Glutamatergic neuron (in vitro differentiated cells): ENCODE results near the gene PEX10. TPM values are rescaled to one million over a fixed set of nuclear protein-coding genes. Genes with fewer than 3 reads are reported as not detected.
A peak's percentile ranks its signal among the peaks of the same experiment; 100 is the strongest.

Source experiments
- DNase-seq: peaks from one replicate; pipeline ENCODE4 v3.0.0; 2022
- H3K27ac Mint-ChIP-seq: one replicate; pipeline ENCODE4 v1.8.0; 2020; ENCODE audit warnings: mild to moderate bottlenecking, mixed read lengths, inconsistent platforms; ENCODE audit not compliant: unreplicated experiment
- H3K27me3 Mint-ChIP-seq: one replicate; pipeline ENCODE4 v1.8.0; 2020; ENCODE audit warnings: mild to moderate bottlenecking, moderate library complexity, mixed read lengths, inconsistent platforms; ENCODE audit not compliant: unreplicated experiment
- H3K36me3 Mint-ChIP-seq: one replicate; pipeline ENCODE4 v1.8.0; 2020; ENCODE audit warnings: mild to moderate bottlenecking, mixed read lengths, inconsistent platforms; ENCODE audit not compliant: unreplicated experiment
- H3K4me1 Mint-ChIP-seq: one replicate; pipeline ENCODE4 v1.8.0; 2020; ENCODE audit warnings: mild to moderate bottlenecking, low read depth, mixed read lengths, inconsistent platforms; ENCODE audit not compliant: unreplicated experiment
- H3K4me3 Mint-ChIP-seq: one replicate; pipeline ENCODE4 v1.8.0; 2020; ENCODE audit warnings: mild to moderate bottlenecking, mixed read lengths, inconsistent platforms; ENCODE audit not compliant: unreplicated experiment
- H3K9me3 Mint-ChIP-seq: one replicate; pipeline ENCODE4 v1.8.0; 2020; ENCODE audit warnings: mild to moderate bottlenecking, moderate library complexity, mixed read lengths, inconsistent platforms; ENCODE audit not compliant: unreplicated experiment
- total RNA-seq: library from RNA; stranded (reverse); fragmentation: NEBNext Ultra II Directional; extraction: Animal tissue kit (Norgen Biotek cat#: 25700); gene quantifications from one replicate; pipeline ENCODE4 v1.2.1, GENCODE V29; 2021; ENCODE audit not compliant: unreplicated experiment
- TF ChIP-seq, protein P1 (sequence below): fragments of 200-600 bp; sonication (generic); IDR thresholded peaks from one replicate; pipeline ENCODE4 v1.5.0; 2021; ENCODE audit not compliant: partially characterized antibody, unreplicated experiment

Gene PEX10
- total RNA-seq, 1 donor from 2014 or later: 14.0 TPM

DNA sequence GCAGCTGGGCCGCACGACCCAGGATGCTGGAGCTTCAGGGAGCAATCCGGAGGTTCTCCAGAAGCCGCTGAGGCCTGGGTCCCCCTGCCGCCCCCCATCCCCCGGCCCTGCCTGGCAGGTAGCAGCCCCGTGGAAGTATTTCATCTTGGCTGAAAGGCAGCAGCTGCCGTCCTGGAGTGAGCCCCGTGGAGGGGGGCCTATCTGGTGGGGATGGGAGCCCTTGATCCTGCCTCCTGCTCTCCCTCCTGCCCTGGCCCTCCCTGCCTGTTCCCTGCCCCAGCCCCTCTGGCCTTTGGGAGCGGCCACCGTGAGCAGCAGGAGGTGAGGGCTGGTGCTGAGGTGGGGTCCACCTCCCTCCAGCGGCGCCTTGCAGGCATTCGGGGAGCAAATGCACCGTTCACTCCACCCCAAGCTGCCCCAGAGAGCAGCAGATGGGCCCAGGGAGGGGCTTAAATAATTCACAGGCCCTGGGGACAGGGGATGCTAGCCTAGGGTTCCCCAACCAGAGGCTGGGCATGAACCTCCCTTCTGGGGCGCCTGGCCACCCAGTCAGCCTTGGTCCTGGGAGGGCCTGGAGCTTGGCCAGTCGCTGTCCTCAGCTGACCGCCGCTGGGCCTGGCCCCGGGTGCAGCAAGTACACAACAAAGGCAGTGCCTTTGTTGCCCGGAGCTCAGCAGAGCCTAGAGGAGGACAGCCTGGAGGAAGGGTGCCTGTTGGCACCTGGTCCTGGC lies 40.0 kb upstream of the PEX10 start:
- Mint-ChIP-seq H3K4me1 (peaks cover 9% of the 10 kb centered on the region), H3K36me3 (no peaks in the 10 kb centered on the region), H3K4me3 (no peak overlapping the region), H3K27ac (peak overlapping the region; percentile 64), H3K27me3 (peaks cover 6% of the 10 kb centered on the region), H3K9me3 (peaks cover 2% of the 10 kb centered on the region)
- no peak for DNase-seq
- TF ChIP-seq, protein P1, sequence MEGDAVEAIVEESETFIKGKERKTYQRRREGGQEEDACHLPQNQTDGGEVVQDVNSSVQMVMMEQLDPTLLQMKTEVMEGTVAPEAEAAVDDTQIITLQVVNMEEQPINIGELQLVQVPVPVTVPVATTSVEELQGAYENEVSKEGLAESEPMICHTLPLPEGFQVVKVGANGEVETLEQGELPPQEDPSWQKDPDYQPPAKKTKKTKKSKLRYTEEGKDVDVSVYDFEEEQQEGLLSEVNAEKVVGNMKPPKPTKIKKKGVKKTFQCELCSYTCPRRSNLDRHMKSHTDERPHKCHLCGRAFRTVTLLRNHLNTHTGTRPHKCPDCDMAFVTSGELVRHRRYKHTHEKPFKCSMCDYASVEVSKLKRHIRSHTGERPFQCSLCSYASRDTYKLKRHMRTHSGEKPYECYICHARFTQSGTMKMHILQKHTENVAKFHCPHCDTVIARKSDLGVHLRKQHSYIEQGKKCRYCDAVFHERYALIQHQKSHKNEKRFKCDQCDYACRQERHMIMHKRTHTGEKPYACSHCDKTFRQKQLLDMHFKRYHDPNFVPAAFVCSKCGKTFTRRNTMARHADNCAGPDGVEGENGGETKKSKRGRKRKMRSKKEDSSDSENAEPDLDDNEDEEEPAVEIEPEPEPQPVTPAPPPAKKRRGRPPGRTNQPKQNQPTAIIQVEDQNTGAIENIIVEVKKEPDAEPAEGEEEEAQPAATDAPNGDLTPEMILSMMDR: no peak

DNA sequence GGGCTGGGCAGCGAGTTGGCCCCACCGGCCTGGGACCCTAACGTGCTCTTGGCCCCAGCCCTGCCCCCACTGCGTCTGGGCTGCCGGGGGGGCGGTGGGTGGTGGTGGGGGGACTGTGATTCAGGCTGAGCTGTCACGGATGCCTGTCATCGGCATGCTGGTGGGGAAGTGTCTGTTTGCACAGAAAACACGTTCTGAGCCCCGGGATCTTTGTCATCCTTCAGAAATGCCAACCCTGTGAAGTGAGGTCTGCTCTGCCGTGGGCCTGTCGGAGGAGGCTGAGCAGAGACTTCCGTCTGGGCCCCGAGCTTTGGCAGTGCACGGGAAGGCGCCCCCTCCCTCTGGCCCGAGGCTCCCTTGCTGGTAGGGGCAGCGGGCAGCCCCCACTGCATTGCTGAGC lies 39.4 kb upstream of the PEX10 start:
- peaks cover 6% of the 10 kb centered on the region for H3K27me3 Mint-ChIP-seq
- H3K36me3 Mint-ChIP-seq: no peaks in the 10 kb centered on the region
- no peak overlapping the region for H3K4me3 Mint-ChIP-seq
- DNase-seq: no peak
- peaks cover 9% of the 10 kb centered on the region for H3K4me1 Mint-ChIP-seq
- H3K27ac Mint-ChIP-seq: no peak overlapping the region
- TF ChIP-seq, protein P1: no peak
- peaks cover 2% of the 10 kb centered on the region for H3K9me3 Mint-ChIP-seq

DNA sequence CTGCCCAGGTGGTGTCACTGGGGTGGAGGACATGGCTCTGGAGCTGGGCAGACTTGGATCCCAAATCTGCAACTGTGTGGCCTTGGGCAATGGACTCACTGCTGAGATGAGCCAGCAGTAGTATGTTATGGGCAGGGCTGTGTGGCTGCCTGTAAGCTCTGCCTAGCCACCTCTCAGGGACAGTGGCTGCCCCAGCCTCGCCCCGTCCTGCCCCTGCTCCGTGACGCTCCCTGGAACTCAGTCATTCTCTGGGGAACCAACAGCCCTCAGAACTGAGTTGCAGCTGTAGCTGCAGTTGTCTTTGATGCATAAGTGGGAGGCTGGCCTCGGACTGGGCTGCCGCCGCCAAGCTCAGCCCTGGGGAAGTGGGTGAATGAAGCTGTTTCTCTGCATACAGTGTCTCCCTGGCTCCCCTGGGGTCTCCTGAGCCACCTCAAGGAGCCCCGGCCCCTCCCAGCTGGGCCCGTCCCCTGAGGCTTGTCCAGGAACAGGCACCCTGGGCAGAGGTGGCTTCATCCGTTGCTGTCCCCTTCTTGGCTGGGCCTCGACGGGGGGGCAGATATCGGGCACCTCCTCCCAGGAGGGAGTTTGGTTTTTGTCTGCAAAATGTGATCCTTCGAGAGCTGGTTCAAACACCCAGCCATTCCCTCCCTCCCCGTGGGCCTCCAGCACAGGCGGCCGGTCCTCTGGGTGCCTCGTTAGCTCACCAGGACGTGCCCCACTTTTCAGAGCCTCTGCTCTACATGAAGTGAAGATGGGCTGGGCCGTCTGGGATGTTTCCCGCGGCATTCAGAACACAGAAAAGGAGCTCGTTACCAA lies 37.5 kb upstream of the PEX10 start:
- Mint-ChIP-seq H3K27ac (no peak overlapping the region), H3K36me3 (no peaks in the 10 kb centered on the region), H3K4me1 (peaks cover 12% of the 10 kb centered on the region), H3K9me3 (peaks cover 4% of the 10 kb centered on the region), H3K27me3 (peaks cover 6% of the 10 kb centered on the region), H3K4me3 (no peak overlapping the region)
- DNase-seq: no peak
- TF ChIP-seq, protein P1: no peak

DNA sequence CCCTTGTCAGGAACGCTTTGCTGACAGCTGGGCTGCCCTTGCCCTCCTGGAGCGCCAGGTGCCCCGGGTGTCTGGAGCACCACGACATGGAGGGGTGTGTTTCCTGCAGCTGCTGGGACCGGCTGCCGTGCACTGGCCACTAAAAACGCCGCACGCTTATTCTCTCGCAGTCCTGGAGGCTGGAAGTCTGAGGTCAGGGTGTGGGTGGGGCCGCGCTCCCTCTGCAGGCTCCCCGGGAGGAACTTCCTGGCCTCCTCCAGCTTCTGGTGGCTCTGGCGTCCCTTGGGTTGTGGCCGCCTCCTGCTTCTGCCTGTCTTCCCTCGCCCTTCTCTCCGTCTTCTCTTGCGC lies 35.7 kb upstream of the PEX10 start:
- H3K4me1 Mint-ChIP-seq: peaks cover 11% of the 10 kb centered on the region
- H3K27me3 Mint-ChIP-seq: peaks cover 5% of the 10 kb centered on the region
- no peaks in the 10 kb centered on the region for H3K36me3 Mint-ChIP-seq
- no peak overlapping the region for H3K4me3 Mint-ChIP-seq
- no peak for DNase-seq
- H3K27ac Mint-ChIP-seq: peak overlapping the region; percentile 38
- TF ChIP-seq, protein P1: no peak
- peaks cover 4% of the 10 kb centered on the region for H3K9me3 Mint-ChIP-seq
